PFSK-1 (cell line): Measurements from ENCODE around the gene SSBP1. TPM values are rescaled to one million over a fixed set of nuclear protein-coding genes. Genes with fewer than 3 reads are reported as not detected.

Experiments
- FOXP2 ChIP-seq: optimal IDR thresholded peaks from 2 replicates; pipeline ENCODE3; 2011; ENCODE audit warnings: borderline replicate concordance, control low read depth, inconsistent platforms; ENCODE audit not compliant: insufficient read depth; ENCODE audit errors: extremely low read length, extremely low read depth
- POLR2AphosphoS5 ChIP-seq: IDR thresholded peaks from 2 replicates; pipeline ENCODE4 v1.6.1; 2012; ENCODE audit warnings: low read depth, mild to moderate bottlenecking, control low read depth, low read length, moderate library complexity
- SIN3A ChIP-seq: IDR thresholded peaks from 2 replicates; pipeline ENCODE4 v1.6.1; 2012; ENCODE audit warnings: mild to moderate bottlenecking, low read length, moderate library complexity, borderline replicate concordance; ENCODE audit not compliant: insufficient read depth
- TAF1 ChIP-seq: IDR thresholded peaks from 2 replicates; pipeline ENCODE4 v1.6.1; 2012; ENCODE audit warnings: low read length, control low read depth, borderline replicate concordance; ENCODE audit not compliant: insufficient read depth
- polyA plus RNA-seq: library from polyadenylated mRNA; unstranded; fragments of >200 nt; gene quantifications from one replicate; pipeline ENCODE4 v1.2.1, GENCODE V29; 2012; ENCODE audit warnings: low read depth, missing spikeins; ENCODE audit not compliant: insufficient read length
- TF ChIP-seq, protein P1 (sequence below), 2 experiments: IDR thresholded peaks; 2 replicates each; pipeline versions ENCODE4 v1.6.1 to v1.8.0; 2011 to 2012; ENCODE audit warnings: low read depth in 2 of 2, low read length in 2 of 2, control low read depth in 1 of 2, inconsistent platforms in 1 of 2, mild to moderate bottlenecking in 1 of 2, moderate library complexity in 1 of 2; ENCODE audit not compliant: insufficient read depth in 1 of 2

SSBP1 gene, protein sequence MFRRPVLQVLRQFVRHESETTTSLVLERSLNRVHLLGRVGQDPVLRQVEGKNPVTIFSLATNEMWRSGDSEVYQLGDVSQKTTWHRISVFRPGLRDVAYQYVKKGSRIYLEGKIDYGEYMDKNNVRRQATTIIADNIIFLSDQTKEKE
- 157 TPM for polyA plus RNA-seq

GRCh38 chr7:141737836-141738591 is at the start of gene SSBP1:
Gene SSBP1 (plus strand): TSS chr7:141738358. CDS start chr7:141739167, 809 bp downstream.
- TF ChIP-seq, protein P1, sequence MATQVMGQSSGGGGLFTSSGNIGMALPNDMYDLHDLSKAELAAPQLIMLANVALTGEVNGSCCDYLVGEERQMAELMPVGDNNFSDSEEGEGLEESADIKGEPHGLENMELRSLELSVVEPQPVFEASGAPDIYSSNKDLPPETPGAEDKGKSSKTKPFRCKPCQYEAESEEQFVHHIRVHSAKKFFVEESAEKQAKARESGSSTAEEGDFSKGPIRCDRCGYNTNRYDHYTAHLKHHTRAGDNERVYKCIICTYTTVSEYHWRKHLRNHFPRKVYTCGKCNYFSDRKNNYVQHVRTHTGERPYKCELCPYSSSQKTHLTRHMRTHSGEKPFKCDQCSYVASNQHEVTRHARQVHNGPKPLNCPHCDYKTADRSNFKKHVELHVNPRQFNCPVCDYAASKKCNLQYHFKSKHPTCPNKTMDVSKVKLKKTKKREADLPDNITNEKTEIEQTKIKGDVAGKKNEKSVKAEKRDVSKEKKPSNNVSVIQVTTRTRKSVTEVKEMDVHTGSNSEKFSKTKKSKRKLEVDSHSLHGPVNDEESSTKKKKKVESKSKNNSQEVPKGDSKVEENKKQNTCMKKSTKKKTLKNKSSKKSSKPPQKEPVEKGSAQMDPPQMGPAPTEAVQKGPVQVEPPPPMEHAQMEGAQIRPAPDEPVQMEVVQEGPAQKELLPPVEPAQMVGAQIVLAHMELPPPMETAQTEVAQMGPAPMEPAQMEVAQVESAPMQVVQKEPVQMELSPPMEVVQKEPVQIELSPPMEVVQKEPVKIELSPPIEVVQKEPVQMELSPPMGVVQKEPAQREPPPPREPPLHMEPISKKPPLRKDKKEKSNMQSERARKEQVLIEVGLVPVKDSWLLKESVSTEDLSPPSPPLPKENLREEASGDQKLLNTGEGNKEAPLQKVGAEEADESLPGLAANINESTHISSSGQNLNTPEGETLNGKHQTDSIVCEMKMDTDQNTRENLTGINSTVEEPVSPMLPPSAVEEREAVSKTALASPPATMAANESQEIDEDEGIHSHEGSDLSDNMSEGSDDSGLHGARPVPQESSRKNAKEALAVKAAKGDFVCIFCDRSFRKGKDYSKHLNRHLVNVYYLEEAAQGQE (IDR thresholded peaks at IDR 0.05; ENCODE audit: insufficient read depth in 1 of 2, low read depth in 2 of 2, low read length in 2 of 2) = peak; percentile 22 to 28; a peak in 1 of 4 replicates
- TF ChIP-seq FOXP2 (peak; percentile 78), POLR2AphosphoS5 (peak; percentile 82), SIN3A (peak; percentile 84; the same call in 1 of the 2 replicates), TAF1 (peak; percentile 87; the same call in 1 of the 2 replicates)

- TF ChIP-seq SIN3A (no peak), POLR2AphosphoS5 (no peak), FOXP2 (no peak), TAF1 (no peak)
Observed at GRCh38 chr7:141691540-141691939, 46.6 kb upstream of the SSBP1 start.

- TF ChIP-seq FOXP2 = no peak
- no peak for TF ChIP-seq POLR2AphosphoS5
- TF ChIP-seq TAF1 = no peak
- TF ChIP-seq, protein P1 (IDR thresholded peaks at IDR 0.05; ENCODE audit: insufficient read depth in 1 of 2, low read depth in 2 of 2, low read length in 2 of 2) = no peak
- TF ChIP-seq SIN3A = no peak
Observed at GRCh38 chr7:141691961-141692360, 46.2 kb upstream of the SSBP1 start.

GRCh38 chr7:141693082-141693481 is 45.1 kb upstream of the SSBP1 start:
- no peak for TF ChIP-seq SIN3A
- TF ChIP-seq FOXP2 = no peak
- TF ChIP-seq TAF1 = no peak
- TF ChIP-seq, protein P1 (IDR thresholded peaks at IDR 0.05; ENCODE audit: insufficient read depth in 1 of 2, low read depth in 2 of 2, low read length in 2 of 2) = no peak
- no peak for TF ChIP-seq POLR2AphosphoS5

GRCh38 chr7:141695803-141696289 is 42.3 kb upstream of the SSBP1 start:
- TF ChIP-seq, protein P1 (IDR thresholded peaks at IDR 0.05; ENCODE audit: insufficient read depth in 1 of 2, low read depth in 2 of 2, low read length in 2 of 2) = no peak
- TF ChIP-seq TAF1 = no peak
- no peak for TF ChIP-seq SIN3A
- no peak for TF ChIP-seq POLR2AphosphoS5
- no peak for TF ChIP-seq FOXP2
